GM18526 (cell line): ENCODE results near the gene WDFY3.

ENCODE experiments used
- POLR2A ChIP-seq: IDR thresholded peaks from 3 replicates; pipeline ENCODE4 v1.6.1; 2011; ENCODE audit not compliant: insufficient read length; ENCODE audit errors: extremely low read depth

The WDFY3 gene

DNA sequence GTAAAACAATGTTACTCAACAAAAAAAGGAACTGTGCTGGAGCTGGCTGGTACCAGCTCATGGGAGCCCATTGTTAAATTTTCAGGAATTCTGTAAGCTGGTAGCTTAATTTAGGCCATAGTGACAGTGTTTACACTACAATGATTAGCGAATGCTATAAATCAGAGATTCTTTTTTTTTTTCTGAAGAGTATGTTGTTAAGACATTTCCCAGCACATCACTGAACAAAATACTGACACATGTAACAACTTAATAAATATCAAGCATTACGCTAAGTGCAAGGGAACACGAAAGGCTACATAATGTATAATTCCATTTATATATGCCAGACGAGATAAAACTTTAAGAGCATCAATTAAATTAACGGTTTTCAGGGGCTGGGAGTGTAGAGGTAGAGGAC, 4.4 kb downstream of the WDFY3 start:
- no peak for TF ChIP-seq POLR2A

GRCh38 chr4:84958434-84958833, 8.1 kb downstream of the WDFY3 start:
- no peak for TF ChIP-seq POLR2A

- no peak for TF ChIP-seq POLR2A
Observed at GRCh38 chr4:84957514-84958420, 8.7 kb downstream of the WDFY3 start.

DNA sequence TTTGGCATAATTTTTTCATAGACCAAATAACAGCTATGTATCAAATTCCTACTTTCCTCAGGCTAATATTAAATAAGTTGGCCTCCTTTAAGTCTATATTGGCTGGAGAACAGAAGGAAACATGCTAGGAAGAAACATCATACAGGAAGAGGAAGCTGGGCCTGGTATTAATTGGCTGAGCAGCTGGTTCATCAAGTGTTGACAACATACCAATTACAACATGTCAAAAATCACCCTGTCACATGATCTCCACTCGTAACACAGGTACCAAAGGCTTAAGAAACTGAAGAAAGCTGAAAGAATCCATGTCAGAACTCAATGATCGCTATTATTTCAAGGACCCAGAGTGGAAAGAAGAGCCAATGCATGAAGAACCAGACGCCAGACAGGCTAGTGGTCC, 10.5 kb downstream of the WDFY3 start:
- no peak for TF ChIP-seq POLR2A

GRCh38 chr4:84954982-84955567, 11.4 kb downstream of the WDFY3 start:
- TF ChIP-seq POLR2A: no peak

DNA sequence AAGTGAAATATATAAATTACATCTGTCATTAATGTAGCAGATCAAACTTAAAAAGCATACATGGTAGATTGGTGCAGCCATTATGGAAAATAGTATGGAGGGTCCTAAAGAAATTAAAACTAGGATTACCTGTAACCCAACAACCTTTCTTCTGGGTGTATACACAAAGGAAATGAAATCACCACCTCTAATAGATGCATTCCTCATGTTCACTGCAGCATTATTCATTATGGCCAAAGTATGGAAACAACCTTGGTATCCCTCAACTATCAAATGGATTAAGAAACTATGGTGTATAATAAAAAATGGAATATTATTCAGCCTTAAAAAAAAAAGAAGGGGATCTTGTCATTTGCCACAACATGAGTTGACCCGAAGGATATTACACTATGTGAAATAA, 13.7 kb downstream of the WDFY3 start:
- no peak for TF ChIP-seq POLR2A

- no peak for TF ChIP-seq POLR2A
Observed at GRCh38 chr4:84952004-84952403, 14.5 kb downstream of the WDFY3 start.

GRCh38 chr4:84948056-84948455, 18.4 kb downstream of the WDFY3 start:
- TF ChIP-seq POLR2A: no peak

GRCh38 chr4:84944947-84945346, 21.5 kb downstream of the WDFY3 start:
- TF ChIP-seq POLR2A: no peak

DNA sequence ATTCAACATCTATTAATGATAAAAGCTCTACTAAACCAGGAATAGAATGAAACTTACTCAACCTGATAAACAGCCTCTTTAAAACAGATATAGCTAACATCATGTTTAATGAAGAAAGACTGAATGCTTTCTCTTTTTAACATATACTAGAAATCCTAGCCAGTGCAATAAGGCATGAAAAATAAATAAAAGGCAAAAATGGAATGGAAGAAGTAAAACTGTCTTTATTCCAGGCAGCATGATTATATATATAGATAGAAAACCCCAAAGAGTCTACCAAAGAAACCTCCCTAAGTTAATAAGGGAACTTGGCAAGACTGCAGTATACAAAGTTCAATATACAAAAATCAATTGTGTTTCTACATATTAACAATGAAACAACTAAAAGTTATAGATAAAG, 25.5 kb downstream of the WDFY3 start:
- TF ChIP-seq POLR2A: no peak

DNA sequence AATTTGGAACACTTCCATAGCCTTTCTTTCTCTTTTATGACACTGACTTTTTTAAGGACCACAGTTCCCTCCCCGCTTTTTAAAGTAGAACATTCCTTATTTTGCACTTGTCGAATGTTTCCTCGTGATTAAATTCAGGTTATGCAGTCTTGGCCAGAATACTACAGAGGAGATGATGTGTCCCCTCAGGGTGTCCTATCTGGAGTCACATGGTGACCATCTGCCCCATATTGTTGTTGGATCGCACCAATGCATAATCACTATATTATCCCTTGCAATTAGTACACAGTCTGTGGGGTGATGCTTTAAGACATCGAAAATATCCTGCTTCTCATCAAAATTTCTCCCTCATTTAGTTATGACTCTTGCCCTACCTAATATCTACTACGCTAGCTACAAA, 27.4 kb downstream of the WDFY3 start:
- no peak for TF ChIP-seq POLR2A

DNA sequence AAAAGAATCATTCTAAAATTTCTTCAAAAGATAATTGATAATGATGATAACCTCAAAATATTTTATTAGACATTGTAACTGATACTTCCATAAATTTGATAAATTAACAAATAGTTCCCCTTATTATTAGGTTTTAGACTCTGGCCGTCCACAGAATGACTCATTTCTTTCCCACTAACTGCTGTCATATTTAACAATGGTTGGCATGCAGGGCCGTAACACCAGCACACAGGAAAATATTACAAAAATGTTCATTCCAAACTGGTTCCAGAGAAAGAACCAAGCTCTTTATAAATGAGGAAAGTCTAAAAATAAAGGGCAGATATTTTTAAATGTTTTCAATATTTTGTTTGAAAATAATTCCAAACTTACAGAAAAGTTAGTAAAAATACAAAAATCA, 28.2 kb downstream of the WDFY3 start:
- TF ChIP-seq POLR2A: no peak

DNA sequence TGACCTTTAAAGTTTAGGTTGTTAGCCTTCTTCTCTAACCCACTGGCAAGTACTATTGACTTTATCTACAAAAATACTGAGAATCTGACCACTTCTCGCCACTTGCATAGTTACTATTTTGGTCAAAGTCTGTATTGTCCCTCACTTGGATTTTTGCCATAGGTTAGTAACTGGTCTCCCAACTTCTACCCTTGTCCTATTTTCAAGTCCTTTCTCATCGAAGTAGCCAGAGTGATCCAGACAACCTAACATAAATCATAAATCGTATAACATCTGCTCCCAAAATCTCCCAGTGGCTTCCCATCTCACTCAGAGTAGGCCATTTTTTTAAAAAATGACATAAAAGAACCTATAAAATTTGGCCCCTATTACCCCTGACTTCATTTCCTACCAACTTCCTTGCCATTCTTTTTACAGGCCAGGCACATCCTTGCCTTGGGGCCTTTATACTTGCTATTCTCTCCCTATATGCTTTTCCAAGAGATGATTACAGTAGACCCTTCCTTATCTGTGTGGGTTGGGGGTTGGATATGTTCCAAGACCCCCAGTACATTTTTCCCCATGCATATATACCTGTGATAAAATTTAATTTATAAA, 29.0 kb downstream of the WDFY3 start:
- TF ChIP-seq POLR2A: no peak

DNA sequence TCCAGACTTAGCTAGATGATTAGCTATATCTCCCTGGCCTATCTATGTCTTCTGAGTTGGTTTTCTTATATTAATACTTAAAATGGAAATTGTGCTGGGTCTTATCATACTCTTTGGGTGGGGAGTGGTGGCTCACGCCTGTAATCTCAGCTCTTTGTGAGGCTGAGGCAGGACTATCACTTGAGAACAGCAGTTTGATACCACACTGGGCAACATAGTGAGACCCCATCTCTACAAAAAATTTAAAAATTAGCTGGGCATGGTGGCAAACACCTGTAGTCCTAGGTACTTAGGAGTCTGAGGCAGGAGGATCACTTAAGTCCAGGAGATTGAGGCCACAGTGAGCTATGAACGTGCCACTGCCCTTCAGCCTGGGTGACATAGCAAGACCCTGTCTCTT, 30.4 kb downstream of the WDFY3 start:
- TF ChIP-seq POLR2A: no peak

DNA sequence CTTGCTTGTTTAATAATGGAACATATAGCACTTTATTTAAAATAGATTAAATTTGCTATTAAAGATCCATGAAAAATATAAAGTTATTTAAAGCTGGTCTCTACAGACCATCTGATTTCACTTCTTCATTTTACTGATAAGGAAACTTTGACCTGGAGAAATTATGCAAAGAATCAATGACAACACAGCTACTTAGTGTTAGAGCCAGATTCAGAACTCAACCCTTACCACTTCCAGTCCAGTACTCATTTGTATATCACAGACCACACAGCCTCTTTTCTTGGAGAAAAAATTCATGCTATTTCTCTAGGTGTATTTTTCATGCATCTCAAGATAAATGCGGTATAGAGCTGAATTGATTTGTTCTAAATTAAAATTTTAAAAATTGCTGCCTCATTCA, 34.0 kb downstream of the WDFY3 start:
- no peak for TF ChIP-seq POLR2A

GRCh38 chr4:84931961-84932360, 34.5 kb downstream of the WDFY3 start:
- TF ChIP-seq POLR2A: no peak
